ENCODE data around the gene YY1. TPM values are rescaled to one million over a fixed set of nuclear protein-coding genes. Genes with fewer than 3 reads are reported as not detected.

YY1 gene
- total RNA-seq, 1 experiment from 2014 or later = 73.3 TPM

DNA sequence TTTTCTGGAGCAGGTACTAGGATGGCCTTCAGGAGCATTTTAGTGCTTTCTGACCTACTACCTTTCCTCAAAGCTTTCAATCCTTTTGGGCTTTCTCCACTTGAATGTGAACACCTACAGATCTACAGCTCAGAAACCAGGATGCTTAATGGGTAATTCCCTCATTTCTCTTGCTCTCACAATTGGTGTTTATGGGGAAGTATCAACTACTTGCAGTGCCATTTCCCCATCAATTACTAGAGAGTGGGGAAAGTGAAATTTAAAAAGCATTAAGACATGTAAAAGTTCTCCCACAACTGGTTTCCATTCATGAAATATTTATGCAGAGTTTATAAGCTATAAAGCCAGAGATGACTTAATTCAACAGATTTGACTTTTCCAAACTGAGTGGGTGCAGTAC, 2.1 kb upstream of the YY1 start:
- H3K9me3 Mint-ChIP-seq (ENCODE audit: unreplicated experiment) = no peaks in the 10 kb centered on the region
- peaks cover 32% of the 10 kb centered on the region for H3K36me3 Mint-ChIP-seq (ENCODE audit: insufficient read depth, unreplicated experiment)
- H3K4me3 Mint-ChIP-seq (ENCODE audit: unreplicated experiment) = peak overlapping the region; percentile 81
- H3K27ac Mint-ChIP-seq (ENCODE audit: low read depth, unreplicated experiment) = peak overlapping the region; percentile 77
- no peaks in the 10 kb centered on the region for H3K27me3 Mint-ChIP-seq (ENCODE audit: insufficient read depth, unreplicated experiment)
- POLR2A ChIA-PET = interaction anchor here (0.7 to 5.7 kb wide), 14 partner anchors 11 to 205 kb away, joined by 3 to 45 read pairs (median 6); a partner anchor contains a TSS
- DNase-seq (ENCODE audit: unreplicated experiment) = no peak
- H3K4me1 Mint-ChIP-seq (ENCODE audit: insufficient read depth, unreplicated experiment) = peaks cover 15% of the 10 kb centered on the region
- intact Hi-C loops (cut with micrococcal nuclease) = loop anchor here (2.0 kb wide), 1 partner anchor 44 kb away; no protein-coding TSS in a partner anchor
- BruUV-seq (replicated peaks) = no TSS peak
- CTCF ChIA-PET = interaction anchor here (0.7 to 2.9 kb wide), 6 partner anchors 9 to 254 kb away, joined by 3 to 9 read pairs (median 4); no protein-coding TSS in a partner anchor
- TF ChIP-seq, protein P1, sequence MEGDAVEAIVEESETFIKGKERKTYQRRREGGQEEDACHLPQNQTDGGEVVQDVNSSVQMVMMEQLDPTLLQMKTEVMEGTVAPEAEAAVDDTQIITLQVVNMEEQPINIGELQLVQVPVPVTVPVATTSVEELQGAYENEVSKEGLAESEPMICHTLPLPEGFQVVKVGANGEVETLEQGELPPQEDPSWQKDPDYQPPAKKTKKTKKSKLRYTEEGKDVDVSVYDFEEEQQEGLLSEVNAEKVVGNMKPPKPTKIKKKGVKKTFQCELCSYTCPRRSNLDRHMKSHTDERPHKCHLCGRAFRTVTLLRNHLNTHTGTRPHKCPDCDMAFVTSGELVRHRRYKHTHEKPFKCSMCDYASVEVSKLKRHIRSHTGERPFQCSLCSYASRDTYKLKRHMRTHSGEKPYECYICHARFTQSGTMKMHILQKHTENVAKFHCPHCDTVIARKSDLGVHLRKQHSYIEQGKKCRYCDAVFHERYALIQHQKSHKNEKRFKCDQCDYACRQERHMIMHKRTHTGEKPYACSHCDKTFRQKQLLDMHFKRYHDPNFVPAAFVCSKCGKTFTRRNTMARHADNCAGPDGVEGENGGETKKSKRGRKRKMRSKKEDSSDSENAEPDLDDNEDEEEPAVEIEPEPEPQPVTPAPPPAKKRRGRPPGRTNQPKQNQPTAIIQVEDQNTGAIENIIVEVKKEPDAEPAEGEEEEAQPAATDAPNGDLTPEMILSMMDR (IDR thresholded peaks at IDR 0.05; ENCODE audit: unreplicated experiment) = no peak

DNA sequence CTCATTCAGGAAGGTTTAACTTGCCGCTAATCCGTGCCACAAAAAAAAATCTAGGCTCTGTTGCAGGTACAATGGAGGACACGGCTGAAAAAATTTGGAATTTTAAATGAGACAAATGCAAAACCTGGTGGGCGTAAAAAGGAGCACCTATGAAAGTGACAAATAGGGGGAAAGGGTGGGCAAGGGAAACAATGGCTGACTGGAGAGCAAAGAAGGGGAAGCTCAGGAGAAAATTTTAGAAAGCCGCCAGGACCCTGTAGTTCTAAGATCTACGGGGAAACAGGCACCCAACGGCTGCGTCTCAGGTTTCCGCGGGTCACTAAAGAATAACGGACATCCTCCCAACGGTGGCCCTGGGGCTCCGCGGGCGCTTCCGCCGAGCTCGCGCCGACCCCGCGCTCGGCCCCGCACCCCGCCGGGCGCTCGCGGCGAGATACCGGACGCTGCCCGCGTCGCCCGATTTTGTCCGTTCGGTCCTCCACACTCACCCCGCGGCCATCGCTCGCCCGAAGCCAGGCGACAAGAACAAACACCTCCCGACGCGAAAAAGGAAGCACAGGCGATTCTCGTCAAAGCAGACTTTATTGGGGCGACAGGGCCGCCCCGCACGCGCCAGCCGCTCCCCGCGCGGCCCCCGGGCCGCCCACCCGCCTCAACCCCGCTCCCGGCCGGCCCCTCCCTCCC, 1.1 kb upstream of the YY1 start:
- DNase-seq (ENCODE audit: unreplicated experiment) = peak; percentile 52
- peak overlapping the region; percentile 94 for H3K27ac Mint-ChIP-seq (ENCODE audit: low read depth, unreplicated experiment)
- H3K4me3 Mint-ChIP-seq (ENCODE audit: unreplicated experiment) = peak overlapping the region; percentile 81
- CTCF ChIA-PET = interaction anchor here (0.7 to 2.9 kb wide), 4 partner anchors 9 to 255 kb away, joined by 3 to 9 read pairs (median 4); no protein-coding TSS in a partner anchor
- H3K9me3 Mint-ChIP-seq (ENCODE audit: unreplicated experiment) = no peaks in the 10 kb centered on the region
- intact Hi-C loops (cut with micrococcal nuclease) = loop anchor here (2.0 kb wide), 1 partner anchor 45 kb away; no protein-coding TSS in a partner anchor
- TF ChIP-seq, protein P1 (IDR thresholded peaks at IDR 0.05; ENCODE audit: unreplicated experiment) = no peak
- POLR2A ChIA-PET = interaction anchor here (0.8 to 5.7 kb wide), 13 partner anchors 10 to 264 kb away, joined by 3 to 45 read pairs (median 6); a partner anchor contains a TSS
- no TSS peak for BruUV-seq (replicated peaks)
- peaks cover 33% of the 10 kb centered on the region for H3K36me3 Mint-ChIP-seq (ENCODE audit: insufficient read depth, unreplicated experiment)
- peaks cover 18% of the 10 kb centered on the region for H3K4me1 Mint-ChIP-seq (ENCODE audit: insufficient read depth, unreplicated experiment)
- H3K27me3 Mint-ChIP-seq (ENCODE audit: insufficient read depth, unreplicated experiment) = no peaks in the 10 kb centered on the region

DNA sequence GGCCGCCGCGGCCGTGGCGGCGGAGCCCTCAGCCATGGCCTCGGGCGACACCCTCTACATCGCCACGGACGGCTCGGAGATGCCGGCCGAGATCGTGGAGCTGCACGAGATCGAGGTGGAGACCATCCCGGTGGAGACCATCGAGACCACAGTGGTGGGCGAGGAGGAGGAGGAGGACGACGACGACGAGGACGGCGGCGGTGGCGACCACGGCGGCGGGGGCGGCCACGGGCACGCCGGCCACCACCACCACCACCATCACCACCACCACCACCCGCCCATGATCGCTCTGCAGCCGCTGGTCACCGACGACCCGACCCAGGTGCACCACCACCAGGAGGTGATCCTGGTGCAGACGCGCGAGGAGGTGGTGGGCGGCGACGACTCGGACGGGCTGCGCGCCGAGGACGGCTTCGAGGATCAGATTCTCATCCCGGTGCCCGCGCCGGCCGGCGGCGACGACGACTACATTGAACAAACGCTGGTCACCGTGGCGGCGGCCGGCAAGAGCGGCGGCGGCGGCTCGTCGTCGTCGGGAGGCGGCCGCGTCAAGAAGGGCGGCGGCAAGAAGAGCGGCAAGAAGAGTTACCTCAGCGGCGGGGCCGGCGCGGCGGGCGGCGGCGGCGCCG, 381 bp downstream of the YY1 start:
- no peaks in the 10 kb centered on the region for H3K9me3 Mint-ChIP-seq (ENCODE audit: unreplicated experiment)
- H3K27ac Mint-ChIP-seq (ENCODE audit: low read depth, unreplicated experiment) = peak overlapping the region; percentile 94
- ChIA-PET POLR2A (interaction anchor here (0.6 to 1.0 kb wide), 2 partner anchors 33 to 267 kb away, joined by 3 read pairs; no protein-coding TSS in a partner anchor), CTCF (interaction anchor here (0.6 to 1.2 kb wide), 2 partner anchors 36 to 48 kb away, joined by 4 read pairs; no protein-coding TSS in a partner anchor)
- DNase-seq (ENCODE audit: unreplicated experiment) = no peak
- intact Hi-C loops (cut with micrococcal nuclease) = no loop called here
- BruUV-seq (replicated peaks) = no TSS peak
- H3K27me3 Mint-ChIP-seq (ENCODE audit: insufficient read depth, unreplicated experiment) = no peaks in the 10 kb centered on the region
- H3K4me1 Mint-ChIP-seq (ENCODE audit: insufficient read depth, unreplicated experiment) = peaks cover 23% of the 10 kb centered on the region
- TF ChIP-seq, protein P1 (IDR thresholded peaks at IDR 0.05; ENCODE audit: unreplicated experiment) = no peak
- H3K36me3 Mint-ChIP-seq (ENCODE audit: insufficient read depth, unreplicated experiment) = peaks cover 27% of the 10 kb centered on the region
- peak overlapping the region; percentile 81 for H3K4me3 Mint-ChIP-seq (ENCODE audit: unreplicated experiment)

All from MCF 10A (cell line).